Neural progenitor cell (in vitro differentiated cells): ENCODE data around the gene IGSF21. TPM values are rescaled to one million over a fixed set of nuclear protein-coding genes. Genes with fewer than 3 reads are reported as not detected.

ENCODE experiments used
- DNase-seq: peaks from one replicate; pipeline ENCODE4 v3.0.0-alpha.2; 2016; ENCODE audit warnings: low spot score
- H2AFZ ChIP-seq: fragments of 200-600 bp; sonication (generic); replicated peaks from 2 replicates; pipeline ENCODE4 v1.6.1; 2016; ENCODE audit warnings: antibody characterized with exemption
- H3F3A ChIP-seq: fragments of 200-600 bp; sonication (generic); 2 replicates; pipeline ENCODE4 v1.6.1; 2016; ENCODE audit warnings: antibody characterized with exemption, low read depth
- H3K27ac ChIP-seq: fragments of 200-600 bp; sonication (generic); 2 replicates; pipeline ENCODE4 v1.5.1; 2016; ENCODE audit warnings: mild to moderate bottlenecking
- H3K27me3 ChIP-seq: fragments of 200-600 bp; sonication (generic); 2 replicates; pipeline ENCODE4 v1.6.1; 2016; ENCODE audit warnings: mild to moderate bottlenecking, moderate library complexity
- H3K36me3 ChIP-seq: fragments of 200-600 bp; sonication (generic); 2 replicates; pipeline ENCODE4 v1.5.1; 2016
- H3K4me1 ChIP-seq: fragments of 200-600 bp; sonication (generic); 2 replicates; pipeline ENCODE4 v1.6.1; 2016; ENCODE audit warnings: mixed run types
- H3K4me2 ChIP-seq: fragments of 200-600 bp; sonication (generic); 2 replicates; pipeline ENCODE4 v1.6.1; 2016
- H3K4me3 ChIP-seq: fragments of 200-600 bp; sonication (generic); 2 replicates; pipeline ENCODE4 v1.5.1; 2016
- H3K79me2 ChIP-seq: fragments of 200-600 bp; sonication (generic); 2 replicates; pipeline ENCODE4 v1.6.1; 2016; ENCODE audit warnings: low read depth
- H3K9ac ChIP-seq: fragments of 200-600 bp; sonication (generic); 2 replicates; pipeline ENCODE4 v1.6.1; 2016
- H3K9me3 ChIP-seq: fragments of 200-600 bp; sonication (generic); 2 replicates; pipeline ENCODE4 v1.5.1; 2016; ENCODE audit warnings: low read depth
- H4K20me1 ChIP-seq: fragments of 200-600 bp; sonication (generic); 2 replicates; pipeline ENCODE4 v1.6.1; 2016; ENCODE audit warnings: low read depth
- H3K27ac Mint-ChIP-seq: 3 replicates; pipeline ENCODE4 v1.8.0; 2021; ENCODE audit warnings: mixed read lengths
- H3K27me3 Mint-ChIP-seq: 2 replicates; pipeline ENCODE4 v1.8.0; 2022; ENCODE audit warnings: low read depth, mild to moderate bottlenecking, inconsistent platforms, moderate library complexity, mixed read lengths; ENCODE audit not compliant: insufficient read depth
- H3K36me3 Mint-ChIP-seq: 3 replicates; pipeline ENCODE4 v1.8.0; 2021; ENCODE audit warnings: mixed read lengths
- H3K4me1 Mint-ChIP-seq: 3 replicates; pipeline ENCODE4 v1.8.0; 2021; ENCODE audit warnings: mixed read lengths
- H3K4me3 Mint-ChIP-seq: 3 replicates; pipeline ENCODE4 v1.8.0; 2021; ENCODE audit warnings: mild to moderate bottlenecking, moderate library complexity, mixed read lengths
- H3K9me3 Mint-ChIP-seq: 3 replicates; pipeline ENCODE4 v1.8.0; 2020; ENCODE audit warnings: mixed read lengths
- CTCF ChIP-seq: fragments of 200-600 bp; sonication (generic); IDR thresholded peaks from 2 replicates; pipeline ENCODE4 v1.5.1; 2017; ENCODE audit warnings: antibody characterized with exemption, mild to moderate bottlenecking
- EZH2 ChIP-seq: fragments of 200-600 bp; sonication (generic); IDR thresholded peaks from 2 replicates; pipeline ENCODE4 v1.6.1; 2017; ENCODE audit warnings: antibody characterized with exemption, mild to moderate bottlenecking, moderate library complexity
- EZH2phosphoT487 ChIP-seq: fragments of 200-600 bp; sonication (generic); IDR thresholded peaks from 2 replicates; pipeline ENCODE4 v1.6.1; 2017; ENCODE audit warnings: antibody characterized with exemption
- total RNA-seq: library from RNA; depleted of rRNA; stranded (reverse); fragments of >200 nt; gene quantifications from 2 replicates; pipeline ENCODE4 v1.2.3, GENCODE V29; 2015; ENCODE audit warnings: low replicate concordance

Gene IGSF21
- total RNA-seq, 1 donor from 2014 or later = 1.7 TPM

GRCh38 chr1:18233176-18233864, 125.7 kb downstream of the IGSF21 start:
- H3F3A ChIP-seq = no peaks in the 10 kb centered on the region
- no peak overlapping the region for H3K4me3 ChIP-seq
- no peaks in the 10 kb centered on the region for H3K79me2 ChIP-seq
- Mint-ChIP-seq H3K27ac (no peak overlapping the region), H3K9me3 (peaks cover 15% of the 10 kb centered on the region), H3K4me3 (no peak overlapping the region), H3K36me3 (no peaks in the 10 kb centered on the region), H3K27me3 (peaks cover 10% of the 10 kb centered on the region), H3K4me1 (peaks cover 20% of the 10 kb centered on the region)
- H4K20me1 ChIP-seq = peaks cover 6% of the 10 kb centered on the region
- H3K27me3 ChIP-seq = no peaks in the 10 kb centered on the region
- no peak overlapping the region for H3K9ac ChIP-seq
- TF ChIP-seq EZH2phosphoT487 = no peak
- DNase-seq = no peak
- no peak overlapping the region for H2AFZ ChIP-seq
- H3K9me3 ChIP-seq = peaks cover 3% of the 10 kb centered on the region
- H3K36me3 ChIP-seq = no peaks in the 10 kb centered on the region
- peaks cover 17% of the 10 kb centered on the region for H3K4me1 ChIP-seq
- no peak overlapping the region for H3K4me2 ChIP-seq
- H3K27ac ChIP-seq = no peak overlapping the region

GRCh38 chr1:18234790-18235242, 127.2 kb downstream of the IGSF21 start:
- peak; percentile 82 for DNase-seq
- no peaks in the 10 kb centered on the region for H3F3A ChIP-seq
- H3K4me1 Mint-ChIP-seq = peaks cover 31% of the 10 kb centered on the region

GRCh38 chr1:18237371-18237770, 129.8 kb downstream of the IGSF21 start:
- no peak overlapping the region for H3K4me3 ChIP-seq
- peaks cover 6% of the 10 kb centered on the region for H4K20me1 ChIP-seq
- H3K36me3 ChIP-seq = no peaks in the 10 kb centered on the region
- Mint-ChIP-seq H3K36me3 (no peaks in the 10 kb centered on the region), H3K4me3 (no peak overlapping the region), H3K27me3 (peaks cover 9% of the 10 kb centered on the region), H3K9me3 (peaks cover 5% of the 10 kb centered on the region), H3K4me1 (peaks cover 31% of the 10 kb centered on the region), H3K27ac (no peak overlapping the region)
- no peaks in the 10 kb centered on the region for H3K27me3 ChIP-seq
- H3K27ac ChIP-seq = no peak overlapping the region
- peaks cover 13% of the 10 kb centered on the region for H3K4me1 ChIP-seq
- no peak overlapping the region for H2AFZ ChIP-seq
- peak overlapping the region; percentile 50 for H3K4me2 ChIP-seq
- no peaks in the 10 kb centered on the region for H3F3A ChIP-seq
- peak; percentile 57 for DNase-seq
- no peak for TF ChIP-seq EZH2
- TF ChIP-seq EZH2phosphoT487 = no peak
- no peak for TF ChIP-seq CTCF
- H3K79me2 ChIP-seq = no peaks in the 10 kb centered on the region
- H3K9ac ChIP-seq = no peak overlapping the region
- no peaks in the 10 kb centered on the region for H3K9me3 ChIP-seq

More at GRCh38 chr1:18234790-18235242, 127.2 kb downstream of the IGSF21 start:
- peaks cover 3% of the 10 kb centered on the region for H3K9me3 ChIP-seq
- Mint-ChIP-seq H3K27ac (no peak overlapping the region), H3K27me3 (peaks cover 6% of the 10 kb centered on the region), H3K36me3 (no peaks in the 10 kb centered on the region), H3K4me3 (no peak overlapping the region), H3K9me3 (peaks cover 13% of the 10 kb centered on the region)
- H3K4me3 ChIP-seq = no peak overlapping the region
- H3K4me2 ChIP-seq = no peak overlapping the region
- no peaks in the 10 kb centered on the region for H3K27me3 ChIP-seq
- no peak overlapping the region for H3K9ac ChIP-seq
- TF ChIP-seq EZH2 = no peak
- TF ChIP-seq EZH2phosphoT487 = no peak
- peak; percentile 94 for TF ChIP-seq CTCF
- no peaks in the 10 kb centered on the region for H3K36me3 ChIP-seq
- H4K20me1 ChIP-seq = peaks cover 6% of the 10 kb centered on the region
- no peak overlapping the region for H2AFZ ChIP-seq
- no peak overlapping the region for H3K27ac ChIP-seq
- H3K4me1 ChIP-seq = peaks cover 13% of the 10 kb centered on the region
- no peaks in the 10 kb centered on the region for H3K79me2 ChIP-seq

DNA sequence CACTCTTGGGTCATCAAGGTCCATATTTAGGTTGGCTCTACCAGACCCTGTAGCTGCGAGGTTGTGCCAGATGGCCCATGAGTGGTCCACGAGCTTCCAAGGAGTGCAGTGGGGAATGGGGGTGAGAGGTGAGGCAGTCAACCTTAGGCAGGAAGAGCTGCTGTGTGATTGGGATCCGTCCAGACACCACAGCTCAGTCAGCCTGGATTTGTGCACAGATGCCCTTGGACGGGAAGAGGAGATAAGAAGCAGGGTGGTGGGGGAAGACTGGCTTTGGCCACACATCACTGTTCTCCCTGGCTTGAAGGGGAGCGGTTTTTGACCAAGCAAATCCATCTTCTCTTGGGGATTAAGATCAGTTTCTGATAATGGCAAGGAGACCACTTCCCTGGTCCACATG, 130.6 kb downstream of the IGSF21 start:
- Mint-ChIP-seq H3K36me3 (no peaks in the 10 kb centered on the region), H3K4me1 (peaks cover 31% of the 10 kb centered on the region), H3K9me3 (no peaks in the 10 kb centered on the region), H3K27ac (no peak overlapping the region), H3K4me3 (no peak overlapping the region), H3K27me3 (peaks cover 9% of the 10 kb centered on the region)
- Histone ChIP-seq H3K27ac (no peak overlapping the region), H3K4me3 (no peak overlapping the region), H3F3A (no peaks in the 10 kb centered on the region), H3K27me3 (no peaks in the 10 kb centered on the region), H3K36me3 (no peaks in the 10 kb centered on the region), H3K4me1 (peaks cover 13% of the 10 kb centered on the region), H3K9me3 (no peaks in the 10 kb centered on the region), H3K4me2 (no peak overlapping the region), H3K79me2 (no peaks in the 10 kb centered on the region), H3K9ac (no peak overlapping the region), H2AFZ (no peak overlapping the region), H4K20me1 (peaks cover 6% of the 10 kb centered on the region)
- no peak for DNase-seq
- TF ChIP-seq EZH2 (no peak), EZH2phosphoT487 (no peak), CTCF (no peak)
